Stromal cell of bone marrow (primary cell): Measurements from ENCODE around the gene PRRG2.

ENCODE experiments used
- DNase-seq: peaks from one replicate; pipeline ENCODE4 v3.0.0-alpha.2; 2012; ENCODE audit warnings: low read depth

The PRRG2 gene

DNA sequence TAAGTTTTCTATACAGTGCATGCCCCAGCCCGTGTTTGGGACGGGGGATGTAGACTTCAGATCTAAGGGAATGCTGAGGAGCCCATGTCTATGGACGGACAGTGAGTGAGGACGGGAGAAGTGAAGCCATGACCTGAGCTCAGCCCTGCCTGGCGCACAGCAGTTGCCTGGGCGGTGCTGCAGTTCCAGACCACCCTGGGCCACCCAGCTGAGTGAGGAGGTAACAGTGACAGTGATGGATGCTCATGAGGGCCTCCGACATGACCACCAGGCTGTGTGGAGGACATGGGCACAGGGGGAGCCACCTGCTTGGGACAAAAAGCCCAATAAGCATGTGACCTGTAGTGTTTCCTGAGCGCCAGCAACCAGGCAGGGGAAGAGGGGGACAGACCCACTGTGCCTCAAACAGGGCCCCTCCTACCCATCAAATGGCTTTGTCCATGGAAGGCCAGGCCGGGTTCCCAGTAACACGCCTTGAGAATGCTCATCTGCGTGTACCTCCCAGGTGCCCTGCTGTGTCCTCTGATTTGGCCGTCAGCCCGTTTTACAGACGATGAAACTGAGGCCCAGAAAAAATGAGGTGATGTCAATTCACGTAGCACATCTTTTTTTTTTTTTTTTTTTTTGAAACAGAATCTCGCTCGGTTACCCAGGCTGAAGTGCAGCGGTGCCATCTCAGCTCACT lies 23.3 kb upstream of the PRRG2 start:
- no peak for DNase-seq

DNA sequence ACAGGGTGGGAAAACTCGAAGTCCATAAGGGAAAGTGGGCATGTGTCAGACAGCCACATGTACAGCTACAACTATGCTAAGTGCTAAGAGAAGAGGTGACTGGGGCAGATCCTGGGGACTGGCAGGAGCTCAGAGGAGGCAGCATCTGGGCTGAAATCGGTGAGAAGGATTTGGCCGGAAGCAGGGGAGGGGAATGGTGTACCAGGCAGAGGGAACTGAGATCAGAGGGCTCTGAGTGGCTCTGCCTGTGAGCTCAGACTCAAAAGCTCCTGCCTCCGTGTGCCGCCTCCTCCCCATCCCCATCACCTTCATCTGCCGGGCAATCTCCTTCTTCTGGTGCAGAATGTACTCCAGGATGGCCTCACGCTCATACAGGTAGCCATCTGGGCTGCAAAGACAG lies 22.5 kb upstream of the PRRG2 start:
- DNase-seq: no peak

DNA sequence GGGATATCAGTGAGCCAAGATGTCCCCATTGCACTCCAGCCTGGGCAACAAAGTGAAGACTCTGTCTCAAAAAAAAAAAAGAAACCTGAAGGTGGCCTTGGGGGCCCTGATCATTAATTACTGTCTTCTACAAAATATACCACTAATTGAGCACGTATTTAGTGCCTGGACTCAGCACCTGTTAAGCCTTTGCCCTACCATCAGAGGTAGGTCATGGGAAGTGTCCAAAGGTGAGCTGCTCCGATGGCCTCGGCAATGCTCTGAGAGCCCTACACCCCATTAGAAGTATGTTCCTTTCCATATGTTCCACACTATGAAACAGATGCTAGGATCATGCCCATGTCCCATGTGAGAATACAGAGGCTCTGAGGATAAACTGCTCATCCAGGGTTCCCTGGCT lies 21.7 kb upstream of the PRRG2 start:
- no peak for DNase-seq

DNA sequence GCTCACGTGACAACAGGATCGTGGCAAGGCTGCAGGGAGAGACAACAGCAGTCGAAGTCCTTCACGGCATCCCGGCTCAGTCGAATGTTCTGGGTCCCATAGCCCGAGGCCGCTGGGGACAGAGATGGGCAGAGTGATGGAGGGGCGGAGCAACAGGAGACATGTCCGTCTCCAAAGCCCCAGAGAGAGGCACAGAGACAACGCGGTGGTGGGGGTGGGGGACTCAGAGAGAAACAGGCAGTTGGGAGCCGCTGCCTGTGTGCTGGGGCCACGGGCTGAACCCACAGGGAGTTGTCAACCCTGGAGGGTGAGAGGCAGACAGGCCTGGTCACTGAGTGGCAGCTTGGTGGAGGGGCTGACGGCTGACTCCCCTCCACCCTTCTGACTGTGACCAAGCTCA lies 21.2 kb upstream of the PRRG2 start:
- no peak for DNase-seq

DNA sequence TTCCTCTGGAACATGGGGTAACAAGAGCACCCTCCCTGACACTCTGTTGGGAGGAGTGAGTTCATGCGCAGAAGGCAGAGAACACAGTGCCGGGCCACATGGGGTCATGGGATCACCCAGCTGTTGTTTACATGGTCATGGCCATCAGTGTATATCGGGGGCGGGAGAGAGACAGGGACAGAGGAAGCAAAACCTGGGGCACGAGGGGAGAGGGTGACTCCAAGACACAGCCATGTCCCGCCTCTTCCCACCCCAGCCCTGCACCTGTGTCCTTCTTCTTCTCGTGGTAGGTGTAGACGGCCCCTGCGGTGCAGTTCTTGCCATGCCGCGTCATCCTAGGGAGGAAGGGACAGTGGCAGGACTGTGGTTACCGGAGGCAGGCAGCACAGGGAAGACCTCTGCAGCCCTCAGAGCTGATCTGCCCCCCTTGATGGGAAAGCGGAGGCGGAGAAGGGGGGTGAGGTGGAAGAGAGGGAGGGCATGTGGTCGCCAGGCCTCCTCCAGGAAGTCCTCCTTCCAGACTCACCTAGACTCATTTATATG lies 20.7 kb upstream of the PRRG2 start:
- DNase-seq: no peak

DNA sequence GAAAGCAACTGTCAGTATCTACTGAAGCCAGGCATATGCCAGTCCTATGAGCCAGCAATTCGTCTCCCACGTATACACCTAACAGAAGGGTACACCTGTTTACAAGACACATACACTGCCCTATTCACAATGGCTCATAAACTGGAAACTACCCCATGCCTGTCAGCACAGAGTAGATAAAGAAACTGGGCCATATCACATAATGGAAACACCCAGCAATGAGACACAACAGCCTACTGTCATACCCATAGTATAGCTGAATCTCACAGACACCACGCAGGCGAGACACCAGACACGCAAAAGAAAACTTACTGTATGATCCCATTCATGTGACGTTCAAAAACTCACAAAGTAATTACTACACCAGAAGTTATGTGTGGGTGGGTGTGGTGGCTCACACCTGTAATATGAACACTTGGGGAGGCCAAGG lies 16.5 kb upstream of the PRRG2 start:
- no peak for DNase-seq

DNA sequence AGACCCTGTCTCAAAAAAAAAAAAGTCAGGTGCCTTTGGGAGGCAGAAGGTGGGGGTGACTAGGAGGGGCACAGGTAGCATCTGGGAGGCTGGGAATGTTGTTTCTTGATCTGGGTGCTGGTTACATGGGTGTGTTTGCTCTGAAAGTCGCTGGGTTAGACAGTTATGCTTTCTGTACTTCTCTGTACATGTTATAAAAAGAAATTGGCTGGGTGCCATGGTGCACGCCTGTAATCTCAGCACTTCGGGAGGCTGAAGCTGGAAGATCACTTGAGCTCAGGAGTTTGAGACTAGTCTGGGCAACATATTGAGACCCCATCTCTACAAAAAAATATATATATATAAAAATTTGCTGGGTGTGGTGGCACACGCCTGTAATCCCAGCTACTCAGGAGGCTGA lies 15.9 kb upstream of the PRRG2 start:
- DNase-seq: no peak

DNA sequence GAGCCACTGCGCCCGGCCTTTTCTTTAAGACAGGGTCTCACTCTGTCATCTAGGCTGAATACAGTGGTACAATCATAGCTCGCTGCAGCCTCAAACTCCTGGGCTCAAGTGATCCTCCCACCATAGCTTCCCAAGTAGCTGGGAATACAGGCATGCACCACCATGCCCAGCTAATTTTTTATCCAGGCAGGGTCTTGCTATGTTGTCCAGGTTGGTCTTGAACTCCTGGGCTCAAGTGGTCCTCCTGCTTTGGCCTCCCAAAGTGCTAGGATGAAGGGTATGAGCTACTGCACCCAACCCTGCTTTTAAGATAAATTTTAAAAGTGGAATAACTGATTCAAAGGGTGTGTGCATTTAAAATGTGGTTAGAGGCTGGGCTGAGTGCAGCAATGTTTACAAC lies 14.8 kb upstream of the PRRG2 start:
- no peak for DNase-seq

DNA sequence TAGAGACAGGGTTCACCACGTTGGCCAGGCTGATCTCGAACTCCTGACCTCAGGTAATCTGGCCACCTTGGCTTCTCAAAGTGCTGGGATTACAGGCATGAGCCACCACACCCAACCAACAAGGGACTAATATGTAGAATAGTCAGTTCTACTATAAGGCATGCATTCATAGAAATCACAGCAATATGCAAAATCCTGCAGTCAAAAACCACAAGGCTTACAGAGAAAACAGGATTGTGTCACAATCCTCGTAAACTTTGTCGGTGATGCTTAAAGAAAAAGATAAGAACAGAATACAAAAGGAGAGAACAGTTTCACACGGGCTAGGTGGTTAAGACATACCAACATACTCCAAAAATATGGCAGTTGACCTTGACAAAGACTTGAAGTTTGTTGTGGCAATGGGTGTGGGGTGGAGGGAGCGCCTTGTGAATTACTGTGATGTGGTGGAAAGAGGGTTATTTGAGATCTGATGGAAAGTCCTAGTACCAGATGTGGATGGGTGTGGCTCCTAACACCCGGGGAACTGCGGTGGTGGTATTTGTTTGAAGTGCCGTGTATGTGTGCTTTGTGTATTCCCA lies 13.2 kb upstream of the PRRG2 start:
- no peak for DNase-seq

DNA sequence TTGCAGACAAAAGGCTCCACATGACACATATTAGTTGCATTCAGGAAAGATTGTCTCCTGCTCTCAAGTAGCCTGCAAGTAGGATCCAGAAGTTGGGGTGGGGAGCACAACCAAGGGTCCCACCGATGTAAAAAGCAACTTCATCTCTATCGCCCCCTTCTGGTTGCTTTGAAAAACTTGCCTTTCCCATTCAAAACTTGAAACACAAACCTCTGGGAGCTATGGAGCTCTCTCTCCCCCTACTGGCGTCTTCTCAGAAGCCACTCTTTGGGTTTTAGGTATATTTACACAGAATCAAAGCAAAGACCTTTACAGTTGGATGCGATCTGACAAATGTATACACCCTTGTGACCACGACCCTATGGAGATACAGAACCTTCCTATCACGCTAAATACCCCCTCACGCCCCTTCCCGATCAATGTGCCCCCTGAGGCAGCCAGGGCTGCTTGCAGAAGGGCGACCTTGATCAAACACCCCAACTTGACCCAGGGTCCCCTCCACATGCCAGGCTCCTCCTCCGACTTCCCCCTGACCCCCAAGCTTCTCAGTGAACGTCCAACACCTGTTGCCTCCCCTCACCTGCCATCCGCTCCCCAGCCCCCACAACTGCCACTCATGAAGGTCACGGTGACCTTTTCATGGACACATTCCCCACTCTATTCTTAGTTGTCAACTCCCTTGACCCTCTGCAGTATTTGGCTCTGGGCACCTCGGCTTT lies 10.8 kb upstream of the PRRG2 start:
- peak; percentile 69 for DNase-seq

DNA sequence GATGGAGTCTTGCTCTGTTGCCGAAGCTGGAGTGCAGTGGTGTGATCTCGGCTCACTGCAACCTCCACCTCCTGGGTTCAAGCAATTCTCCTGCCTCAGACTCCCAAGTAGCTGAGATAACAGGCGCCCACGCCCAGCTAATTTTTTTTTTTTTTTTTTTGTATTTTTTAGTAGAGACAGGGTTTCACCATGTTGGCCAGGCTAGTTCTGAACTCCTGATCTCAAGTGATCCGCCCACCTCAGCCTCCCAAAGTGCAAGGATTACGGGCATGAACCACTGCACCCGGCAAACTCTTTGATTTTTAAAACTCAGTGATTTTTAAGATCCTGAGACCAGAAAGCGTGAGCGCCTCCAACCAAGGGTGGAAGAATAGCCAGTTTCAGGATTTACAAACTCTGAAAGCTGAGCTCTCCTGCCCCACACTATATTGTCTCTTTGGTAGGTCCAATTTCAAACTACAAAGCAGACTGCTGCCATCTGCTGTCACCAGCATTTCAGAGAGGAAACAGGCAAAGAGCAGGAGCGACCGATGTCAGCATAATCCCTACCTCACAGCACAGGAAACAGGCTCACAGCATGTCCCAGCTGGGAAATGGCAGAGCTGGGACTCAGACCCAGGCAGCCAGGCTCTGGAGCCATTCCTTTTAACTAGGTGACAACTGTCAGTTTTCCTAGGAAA lies 10.0 kb upstream of the PRRG2 start:
- no peak for DNase-seq

DNA sequence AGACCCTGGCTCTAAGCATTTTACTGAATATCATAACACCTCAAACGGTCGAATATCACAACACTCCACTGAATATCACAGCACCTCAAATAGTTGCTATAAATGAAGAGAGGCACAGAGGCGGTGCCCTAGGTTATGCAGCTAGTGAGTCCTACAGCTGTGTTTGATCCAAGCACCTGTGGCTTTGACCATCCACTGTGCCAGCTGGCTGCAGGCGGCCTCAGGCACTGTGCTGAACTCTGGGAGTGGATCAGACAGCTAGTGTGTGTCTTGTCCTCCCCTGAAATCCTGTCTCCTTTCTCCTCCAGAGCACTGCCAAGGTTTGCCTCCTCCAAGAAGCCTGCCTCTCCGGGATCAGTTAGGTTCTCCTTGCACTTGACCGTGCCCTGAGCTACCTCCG lies 8.1 kb upstream of the PRRG2 start:
- DNase-seq: no peak

- DNase-seq: no peak
Observed at GRCh38 chr19:49573425-49573824, 7.7 kb upstream of the PRRG2 start.

DNA sequence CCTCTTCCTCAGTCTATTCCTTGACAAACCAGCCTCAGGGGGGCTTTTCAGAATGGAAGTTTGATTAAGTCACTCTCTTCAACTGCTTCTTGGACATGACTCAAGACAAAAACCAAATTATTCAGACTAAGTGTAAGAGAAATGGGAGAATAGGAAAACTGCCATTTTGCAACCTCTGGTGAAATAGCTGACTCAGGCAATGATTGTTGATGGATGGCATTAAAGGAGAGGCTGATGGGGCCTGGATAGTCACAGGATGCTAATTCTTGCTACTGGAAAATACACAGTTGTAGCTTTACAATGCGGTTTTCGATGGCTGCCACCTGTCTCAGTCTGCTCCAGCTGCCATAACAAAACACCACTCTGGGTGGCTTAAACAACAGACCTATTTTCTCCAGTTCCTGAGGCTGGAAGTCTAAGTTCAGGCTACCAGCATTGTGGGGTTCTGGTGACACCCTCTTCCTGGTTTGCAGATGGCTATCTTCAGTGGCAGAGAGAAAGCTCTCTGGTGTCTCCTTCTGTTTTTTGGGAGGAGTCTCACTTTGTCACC lies 6.8 kb upstream of the PRRG2 start:
- DNase-seq: no peak

DNA sequence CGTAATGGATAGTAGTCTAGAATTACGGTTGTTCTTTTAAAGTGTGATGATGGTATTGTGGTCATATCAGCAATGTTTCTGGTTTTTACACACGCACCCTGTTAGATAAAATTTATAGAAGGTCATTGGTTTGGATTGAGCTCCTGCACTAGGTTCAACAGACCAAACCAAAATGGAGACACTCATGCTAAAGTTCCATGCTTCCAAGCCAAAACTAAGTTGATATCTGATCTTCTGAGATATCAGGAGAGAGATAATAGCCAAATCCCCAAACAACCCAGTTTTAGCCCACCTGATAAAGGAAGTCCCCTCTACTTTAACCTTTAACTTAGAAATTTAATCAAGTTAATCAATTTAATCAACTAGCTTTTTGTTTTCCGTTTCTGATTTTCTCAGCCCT lies 1.9 kb upstream of the PRRG2 start:
- DNase-seq: no peak

GRCh38 chr19:49579947-49580263 lies 1.2 kb upstream of the PRRG2 start:
- DNase-seq: no peak

GRCh38 chr19:49580264-49581006 lies 681 bp upstream of the PRRG2 start, which contains the start of gene NOSIP:
NOSIP (minus strand) TSS chr19:49580556; CDS start chr19:49560691, 19,865 bp downstream.
- peak; percentile 92 for DNase-seq

DNA sequence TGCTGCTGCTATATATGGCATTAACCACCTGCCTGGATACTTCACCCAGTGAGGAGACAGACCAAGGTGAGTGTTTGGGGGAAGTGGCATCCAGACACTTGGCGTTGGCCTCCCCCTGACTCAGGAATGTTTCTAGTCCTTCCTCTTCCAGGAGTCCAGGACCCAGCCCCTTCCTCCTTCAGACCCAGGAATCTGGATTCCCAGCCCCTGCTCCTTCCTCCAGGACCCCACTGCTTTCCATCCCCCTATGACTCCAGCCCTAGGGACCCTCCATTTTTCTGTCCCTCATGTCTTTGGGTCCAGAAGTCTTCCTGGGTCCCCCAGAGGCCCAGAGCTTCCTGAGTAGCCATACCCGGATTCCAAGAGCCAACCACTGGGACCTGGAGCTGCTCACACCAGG lies 2.1 kb downstream of the PRRG2 start:
- DNase-seq: no peak

GRCh38 chr19:49585023-49585422 lies 3.9 kb downstream of the PRRG2 start:
- DNase-seq: no peak

GRCh38 chr19:49587227-49587626 lies 6.1 kb downstream of the PRRG2 start:
- DNase-seq: no peak

DNA sequence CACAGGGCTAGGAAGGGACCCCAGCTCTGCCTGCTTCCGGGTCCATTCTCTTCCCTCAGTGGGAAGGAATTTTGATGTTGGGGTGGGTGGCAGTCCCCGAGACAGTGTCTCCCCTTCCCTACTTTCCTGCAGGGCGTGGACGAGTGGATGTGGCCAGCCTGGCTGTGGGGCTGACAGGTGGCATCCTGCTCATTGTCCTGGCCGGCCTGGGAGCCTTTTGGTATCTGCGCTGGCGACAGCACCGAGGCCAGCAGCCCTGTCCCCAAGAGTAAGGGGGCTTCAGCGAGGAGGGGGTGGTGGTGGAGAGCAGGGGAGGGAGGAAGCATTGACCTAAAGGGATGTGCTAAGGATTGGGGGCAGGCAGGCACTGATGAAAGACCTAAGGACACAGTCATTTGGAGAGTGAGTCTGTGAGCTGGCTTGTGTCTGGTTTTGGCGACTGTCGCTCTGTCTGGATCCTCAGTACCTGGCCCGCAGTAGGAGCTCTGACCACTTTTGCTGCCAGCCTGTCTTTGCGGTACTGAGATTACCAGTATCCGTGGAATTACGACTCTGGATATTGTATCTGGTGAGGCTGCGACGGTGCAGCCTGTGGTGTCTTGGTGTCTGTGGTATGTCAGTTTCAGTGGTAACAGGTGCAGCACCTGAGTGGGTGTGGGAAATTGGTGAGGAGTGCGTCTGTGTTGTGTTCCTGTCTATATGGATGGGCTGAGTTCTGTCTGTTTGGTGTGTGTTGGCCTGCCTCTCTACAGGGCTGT lies 7.4 kb downstream of the PRRG2 start:
- no peak for DNase-seq
